ENCODE measurements around the gene ZNF831. TPM values are rescaled to one million over a fixed set of nuclear protein-coding genes. Genes with fewer than 3 reads are reported as not detected.

Gene ZNF831
- total RNA-seq, 1 experiment from 2014 or later: not detected

- Mint-ChIP-seq H3K27me3 (ENCODE audit: insufficient read depth, unreplicated experiment) (peaks cover 67% of the 10 kb centered on the region), H3K27ac (ENCODE audit: low read depth, unreplicated experiment) (no peak overlapping the region), H3K9me3 (ENCODE audit: unreplicated experiment) (no peaks in the 10 kb centered on the region), H3K4me3 (ENCODE audit: unreplicated experiment) (no peak overlapping the region), H3K4me1 (ENCODE audit: insufficient read depth, unreplicated experiment) (peaks cover 8% of the 10 kb centered on the region), H3K36me3 (ENCODE audit: insufficient read depth, unreplicated experiment) (no peaks in the 10 kb centered on the region)
- no peak for DNase-seq (ENCODE audit: unreplicated experiment)
- no peak for TF ChIP-seq CTCF (IDR thresholded peaks at IDR 0.05; ENCODE audit: unreplicated experiment)
- no TSS peak for BruUV-seq (replicated peaks)
- intact Hi-C loops (cut with micrococcal nuclease): no loop called here
- ChIA-PET POLR2A (interaction anchor here (0.7 kb wide), 1 partner anchor 10 kb away, joined by 3 read pairs; no protein-coding TSS in a partner anchor), CTCF (interaction anchor here (0.6 to 1.9 kb wide), 2 partner anchors 67 to 155 kb away, joined by 3 to 9 read pairs; no protein-coding TSS in a partner anchor)
Measured at GRCh38 chr20:59154317-59155013, 9.2 kb upstream of the ZNF831 start.

DNA sequence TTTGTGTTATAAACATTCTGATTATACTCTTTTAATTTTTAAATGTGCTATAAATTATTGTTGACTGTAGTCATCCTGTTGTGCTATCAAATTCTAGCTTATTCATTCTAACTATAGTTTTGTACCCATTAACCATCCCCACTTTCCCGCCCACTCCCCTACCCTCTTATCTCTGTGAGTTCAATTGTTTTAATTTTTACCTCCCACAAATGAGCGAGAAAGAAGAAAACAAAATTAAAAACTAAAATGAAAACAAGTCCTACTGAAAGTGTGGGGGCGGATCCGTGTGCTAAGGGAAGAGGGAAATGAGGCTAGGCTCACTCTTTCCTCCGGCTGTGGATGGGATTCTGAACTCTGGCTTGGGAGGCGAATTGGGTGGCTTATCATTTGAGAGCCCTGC lies 6.6 kb upstream of the ZNF831 start:
- ChIA-PET POLR2A (no interaction called here), CTCF (no interaction called here)
- BruUV-seq (replicated peaks): no TSS peak

DNA sequence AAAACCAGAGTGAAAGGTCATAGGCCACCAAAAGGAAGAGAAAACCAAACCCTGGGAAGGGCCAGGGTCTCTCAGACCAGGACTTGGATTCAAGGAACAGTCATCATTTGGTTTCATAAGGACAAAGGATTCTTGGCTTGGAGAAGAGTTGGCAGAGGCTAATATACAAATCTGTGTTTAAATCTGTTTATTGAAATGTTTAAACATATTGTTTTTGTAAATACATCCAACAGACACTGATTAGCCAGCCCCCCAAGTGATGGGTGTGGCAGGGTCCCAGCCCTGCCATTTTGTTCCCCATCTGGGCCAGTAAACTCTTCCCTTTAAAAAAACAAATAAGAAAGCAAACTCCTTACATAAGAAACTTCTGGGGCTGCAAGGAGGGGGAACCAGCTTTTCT lies 6.1 kb upstream of the ZNF831 start:
- peaks cover 8% of the 10 kb centered on the region for H3K4me1 Mint-ChIP-seq (ENCODE audit: insufficient read depth, unreplicated experiment)
- CTCF ChIA-PET: interaction anchor here (0.9 kb wide), 1 partner anchor 46 kb away, joined by 3 read pairs; no protein-coding TSS in a partner anchor
- no peak for TF ChIP-seq CTCF (IDR thresholded peaks at IDR 0.05; ENCODE audit: unreplicated experiment)
- no peaks in the 10 kb centered on the region for H3K9me3 Mint-ChIP-seq (ENCODE audit: unreplicated experiment)
- intact Hi-C loops (cut with micrococcal nuclease): no loop called here
- DNase-seq (ENCODE audit: unreplicated experiment): no peak
- no peaks in the 10 kb centered on the region for H3K36me3 Mint-ChIP-seq (ENCODE audit: insufficient read depth, unreplicated experiment)
- H3K27me3 Mint-ChIP-seq (ENCODE audit: insufficient read depth, unreplicated experiment): peaks cover 87% of the 10 kb centered on the region
- POLR2A ChIA-PET: no interaction called here
- H3K27ac Mint-ChIP-seq (ENCODE audit: low read depth, unreplicated experiment): no peak overlapping the region
- no TSS peak for BruUV-seq (replicated peaks)
- H3K4me3 Mint-ChIP-seq (ENCODE audit: unreplicated experiment): no peak overlapping the region

More for the DNA sequence above, 6.6 kb upstream of the ZNF831 start:
- Mint-ChIP-seq H3K27me3 (ENCODE audit: insufficient read depth, unreplicated experiment) (peaks cover 87% of the 10 kb centered on the region), H3K4me3 (ENCODE audit: unreplicated experiment) (no peak overlapping the region), H3K27ac (ENCODE audit: low read depth, unreplicated experiment) (no peak overlapping the region), H3K9me3 (ENCODE audit: unreplicated experiment) (no peaks in the 10 kb centered on the region), H3K4me1 (ENCODE audit: insufficient read depth, unreplicated experiment) (peaks cover 8% of the 10 kb centered on the region), H3K36me3 (ENCODE audit: insufficient read depth, unreplicated experiment) (no peaks in the 10 kb centered on the region)
- no peak for TF ChIP-seq CTCF (IDR thresholded peaks at IDR 0.05; ENCODE audit: unreplicated experiment)
- intact Hi-C loops (cut with micrococcal nuclease): no loop called here
- DNase-seq (ENCODE audit: unreplicated experiment): no peak

DNA sequence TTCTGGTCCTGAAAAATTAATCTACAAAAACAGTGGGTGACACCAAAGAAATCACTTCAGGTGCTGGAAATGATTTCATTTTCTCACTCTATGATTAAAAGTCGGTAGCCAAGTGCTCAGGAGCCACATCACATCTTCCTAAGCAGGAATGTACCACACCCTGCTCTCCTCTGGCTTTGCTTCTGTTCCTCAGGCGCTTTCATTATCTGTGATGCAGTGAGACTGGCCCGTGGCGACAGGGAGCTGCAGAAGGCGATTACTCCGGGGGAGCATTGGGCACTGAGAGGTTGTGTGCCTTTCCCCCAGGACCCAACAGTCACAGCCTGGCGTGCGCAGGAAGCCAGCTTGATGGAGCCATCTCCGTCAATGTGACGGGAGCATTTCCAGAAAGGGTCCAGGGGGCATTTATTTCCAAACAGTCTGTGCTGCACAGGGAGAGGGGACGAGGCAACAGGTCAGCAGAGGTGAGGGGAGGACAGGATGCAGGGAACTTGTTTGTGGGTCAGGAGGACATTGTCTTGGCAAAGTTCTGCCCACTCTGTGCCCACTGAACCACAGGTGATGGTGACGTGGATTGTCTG lies 5.6 kb upstream of the ZNF831 start:
- Mint-ChIP-seq H3K27me3 (ENCODE audit: insufficient read depth, unreplicated experiment) (peaks cover 87% of the 10 kb centered on the region), H3K9me3 (ENCODE audit: unreplicated experiment) (no peaks in the 10 kb centered on the region), H3K27ac (ENCODE audit: low read depth, unreplicated experiment) (no peak overlapping the region), H3K4me3 (ENCODE audit: unreplicated experiment) (no peak overlapping the region), H3K36me3 (ENCODE audit: insufficient read depth, unreplicated experiment) (no peaks in the 10 kb centered on the region), H3K4me1 (ENCODE audit: insufficient read depth, unreplicated experiment) (peaks cover 8% of the 10 kb centered on the region)
- no peak for TF ChIP-seq CTCF (IDR thresholded peaks at IDR 0.05; ENCODE audit: unreplicated experiment)
- BruUV-seq (replicated peaks): no TSS peak
- ChIA-PET CTCF (interaction anchor here (0.9 kb wide), 1 partner anchor 46 kb away, joined by 3 read pairs; no protein-coding TSS in a partner anchor), POLR2A (interaction anchor here (0.7 kb wide), 1 partner anchor 12 kb away, joined by 3 read pairs; no protein-coding TSS in a partner anchor)
- intact Hi-C loops (cut with micrococcal nuclease): no loop called here
- DNase-seq (ENCODE audit: unreplicated experiment): no peak

All from MCF 10A (cell line).